ENCODE measurements around the gene GRM1.

DNA sequence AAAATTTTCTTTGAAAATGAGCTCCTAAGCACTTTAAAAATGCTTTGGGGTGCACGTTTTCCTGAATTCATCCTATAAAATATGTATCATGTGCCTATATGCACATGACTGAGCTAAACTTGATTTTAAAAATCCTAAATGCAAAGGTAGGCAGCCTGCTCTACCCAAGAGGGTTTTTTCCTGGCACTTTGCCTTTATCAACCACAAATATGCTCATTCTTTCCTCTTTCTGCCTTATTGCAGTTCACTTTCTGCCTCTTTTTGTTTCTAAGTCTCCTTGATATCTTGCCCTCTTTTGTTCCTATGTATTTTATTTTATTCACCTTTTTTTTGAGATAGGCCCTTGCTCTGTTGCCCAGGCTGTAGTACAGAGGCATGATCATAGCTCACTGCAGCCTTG lies 229.3 kb downstream of the GRM1 start:
- TF ChIP-seq CTCF (IDR thresholded peaks at IDR 0.05) = no peak
- no peak for TF ChIP-seq POLR2A (IDR thresholded peaks at IDR 0.05)

All from adrenal gland (tissue), 5 donors.